Thymus (tissue), 11 donors: ENCODE measurements around the gene GALNT2. TPM values are rescaled to one million over a fixed set of nuclear protein-coding genes. Genes with fewer than 3 reads are reported as not detected.

Experiments
- DNase-seq, 9 donors: peaks; one replicate each; pipeline ENCODE4 v3.0.0-alpha.2; 2013; ENCODE audit warnings: low spot score in 9 of 9, low read depth in 6 of 9, missing footprints in 1 of 9
- H3K27ac ChIP-seq, 2 donors: one replicate each; pipeline ENCODE4 v1.5.1; 2013; ENCODE audit warnings: control low read depth in 1 of 2, low read depth in 1 of 2, low read length in 1 of 2, mild to moderate bottlenecking in 1 of 2, moderate library complexity in 1 of 2
- H3K27me3 ChIP-seq, 2 donors: one replicate each; pipeline ENCODE4 v1.5.1; 2013; ENCODE audit warnings: low read length in 1 of 2; ENCODE audit not compliant: control insufficient read depth in 2 of 2, insufficient read depth in 1 of 2
- H3K36me3 ChIP-seq, 2 donors: one replicate each; pipeline ENCODE4 v1.5.1; 2013; ENCODE audit warnings: low read length in 1 of 2, mild to moderate bottlenecking in 1 of 2, moderate library complexity in 1 of 2; ENCODE audit not compliant: control insufficient read depth in 2 of 2, insufficient read depth in 2 of 2
- H3K4me1 ChIP-seq, 2 donors: one replicate each; pipeline ENCODE4 v1.5.1; 2013; ENCODE audit warnings: low read length in 2 of 2; ENCODE audit not compliant: control insufficient read depth in 2 of 2, insufficient read depth in 2 of 2
- H3K4me3 ChIP-seq, 2 donors: one replicate each; pipeline ENCODE4 v1.5.1; 2013; ENCODE audit warnings: low read length in 2 of 2, control low read depth in 1 of 2, mild to moderate bottlenecking in 1 of 2
- H3K9me3 ChIP-seq, 2 donors: one replicate each; pipeline ENCODE4 v1.5.1; 2013; ENCODE audit warnings: low read length in 1 of 2, mild to moderate bottlenecking in 1 of 2; ENCODE audit not compliant: control insufficient read depth in 2 of 2, insufficient read depth in 1 of 2
- WGBS: extraction: QIAGEN DNeasy Blood & Tissue Kit; methylation state at CpG from one replicate; pipeline ENCODE4 v1.1.7; 2013; 5-methylcytosine and 5-hydroxymethylcytosine counted together
- polyA plus RNA-seq: library from polyadenylated mRNA; stranded (reverse); fragments of 200-250 nt; gene quantifications from one replicate; pipeline ENCODE4 v1.2.3, GENCODE V29; 2013
- total RNA-seq: library from RNA; stranded (reverse); fragments of 120-200 nt; gene quantifications from one replicate; pipeline ENCODE4 v1.2.4, GENCODE V29; 2013
- donor health status: healthy.

The GALNT2 gene
- total and polyA plus RNA-seq, 2 donors = 33.9 to 42.5 TPM

GRCh38 chr1:230313453-230314141 lies 246.6 kb downstream of the GALNT2 start:
- Histone ChIP-seq H3K4me1 (peaks cover 0 to 12% of the 10 kb centered on the region in 2 donors), H3K27ac (no peak overlapping the region), H3K4me3 (no peak overlapping the region), H3K27me3 (peaks cover 0 to 3% of the 10 kb centered on the region in 2 donors), H3K36me3 (no peaks in the 10 kb centered on the region), H3K9me3 (no peaks in the 10 kb centered on the region)
- 92% methylated on average over 12 of the region's 12 CpGs for WGBS
- DNase-seq = no peak

GRCh38 chr1:230314142-230314470 lies 247.1 kb downstream of the GALNT2 start:
- H3K4me1 ChIP-seq = peaks cover 0 to 12% of the 10 kb centered on the region in 2 donors
- no peaks in the 10 kb centered on the region for H3K9me3 ChIP-seq
- peaks cover 0 to 3% of the 10 kb centered on the region in 2 donors for H3K27me3 ChIP-seq
- H3K36me3 ChIP-seq = no peaks in the 10 kb centered on the region
- no peak overlapping the region for H3K4me3 ChIP-seq
- DNase-seq = no peak
- no peak overlapping the region for H3K27ac ChIP-seq
- WGBS = 84% methylated on average over 8 of the region's 8 CpGs

GRCh38 chr1:230315099-230315498 lies 248.1 kb downstream of the GALNT2 start:
- Histone ChIP-seq H3K9me3 (no peaks in the 10 kb centered on the region), H3K27me3 (peaks cover 0 to 3% of the 10 kb centered on the region in 2 donors), H3K4me1 (peaks cover 0 to 12% of the 10 kb centered on the region in 2 donors), H3K36me3 (no peaks in the 10 kb centered on the region), H3K4me3 (no peak overlapping the region), H3K27ac (no peak overlapping the region)
- 97% methylated on average over 6 of the region's 6 CpGs for WGBS
- DNase-seq = no peak

- peaks cover 0 to 6% of the 10 kb centered on the region in 2 donors for H3K4me1 ChIP-seq
- 91% methylated on average over 23 of the region's 23 CpGs for WGBS
- H3K4me3 ChIP-seq = no peak overlapping the region
- H3K27ac ChIP-seq = no peak overlapping the region
- DNase-seq = no peak
- H3K9me3 ChIP-seq = no peaks in the 10 kb centered on the region
- peaks cover 0 to 4% of the 10 kb centered on the region in 2 donors for H3K27me3 ChIP-seq
- no peaks in the 10 kb centered on the region for H3K36me3 ChIP-seq
Measured at GRCh38 chr1:230316864-230317745, 250.1 kb downstream of the GALNT2 start.

- Histone ChIP-seq H3K27ac (no peak overlapping the region), H3K9me3 (no peaks in the 10 kb centered on the region), H3K4me1 (peaks cover 0 to 6% of the 10 kb centered on the region in 2 donors), H3K27me3 (peaks cover 0 to 5% of the 10 kb centered on the region in 2 donors), H3K4me3 (no peak overlapping the region), H3K36me3 (no peaks in the 10 kb centered on the region)
- 85% methylated on average over 23 of the region's 23 CpGs for WGBS
- no peak for DNase-seq
Measured at GRCh38 chr1:230317823-230318819, 251.1 kb downstream of the GALNT2 start.

GRCh38 chr1:230319014-230319747 lies 252.1 kb downstream of the GALNT2 start:
- Histone ChIP-seq H3K27me3 (peaks cover 0 to 5% of the 10 kb centered on the region in 2 donors), H3K9me3 (no peaks in the 10 kb centered on the region), H3K36me3 (no peaks in the 10 kb centered on the region), H3K4me1 (peaks cover 0 to 2% of the 10 kb centered on the region in 2 donors), H3K4me3 (no peak overlapping the region), H3K27ac (no peak overlapping the region)
- WGBS = 96% methylated on average over 17 of the region's 17 CpGs
- DNase-seq = no peak

GRCh38 chr1:230320804-230321203 lies 253.8 kb downstream of the GALNT2 start:
- whole genome bisulfite sequencing = 91% methylated on average over 4 of the region's 4 CpGs
- no peaks in the 10 kb centered on the region for H3K4me1 ChIP-seq
- no peak for DNase-seq
- peaks cover 0 to 10% of the 10 kb centered on the region in 2 donors for H3K27me3 ChIP-seq
- H3K36me3 ChIP-seq = no peaks in the 10 kb centered on the region
- no peak overlapping the region for H3K27ac ChIP-seq
- no peaks in the 10 kb centered on the region for H3K9me3 ChIP-seq
- H3K4me3 ChIP-seq = no peak overlapping the region

GRCh38 chr1:230321341-230321740 lies 254.3 kb downstream of the GALNT2 start:
- Histone ChIP-seq H3K4me1 (no peaks in the 10 kb centered on the region), H3K36me3 (no peaks in the 10 kb centered on the region), H3K27ac (no peak overlapping the region), H3K9me3 (no peaks in the 10 kb centered on the region), H3K4me3 (no peak overlapping the region), H3K27me3 (peaks cover 0 to 10% of the 10 kb centered on the region in 2 donors)
- WGBS = 99% methylated on average over 9 of the region's 9 CpGs
- no peak for DNase-seq
